Measurements from ENCODE around the gene CCDC6.
"Not testable (repeated sequence)": the region's sequence is repeated elsewhere in the genome, so short reads cannot be mapped to it uniquely, and the experiment has no call there.

The CCDC6 gene

DNA sequence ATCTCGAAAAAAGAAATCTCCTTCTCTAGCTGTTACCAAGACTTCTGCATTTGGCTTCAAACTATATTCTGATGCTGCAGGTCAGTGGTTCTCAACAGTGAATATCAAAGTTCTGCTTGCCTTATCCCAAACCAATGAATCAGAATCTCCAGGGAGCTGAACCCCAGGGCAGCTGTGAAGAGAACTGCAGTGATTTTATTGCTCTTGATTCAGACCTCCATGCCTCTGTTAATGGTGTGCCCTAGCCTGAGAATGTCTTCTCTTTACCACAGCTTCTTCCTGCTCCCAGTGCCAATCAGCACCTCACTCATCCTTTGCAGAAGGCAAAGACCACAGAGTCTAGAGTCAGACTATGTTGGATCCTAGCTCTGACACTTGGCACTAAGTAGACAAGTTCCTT lies 106.9 kb downstream of the CCDC6 start:
- Histone ChIP-seq H3K9me3 (no peaks in the 10 kb centered on the region), H3K4me1 (peaks cover 9% of the 10 kb centered on the region), H3K36me3 (replicated peaks) (peaks cover 32% of the 10 kb centered on the region), H3K4me3 (no peak overlapping the region), H3K27me3 (ENCODE audit: low read depth) (no peaks in the 10 kb centered on the region)
- DNase-seq (ENCODE audit: low spot score in 2 of 2) = no peak
- in situ Hi-C loops (cut with MboI; ENCODE audit: low sequenced_read_pairs) = no loop called here

DNA sequence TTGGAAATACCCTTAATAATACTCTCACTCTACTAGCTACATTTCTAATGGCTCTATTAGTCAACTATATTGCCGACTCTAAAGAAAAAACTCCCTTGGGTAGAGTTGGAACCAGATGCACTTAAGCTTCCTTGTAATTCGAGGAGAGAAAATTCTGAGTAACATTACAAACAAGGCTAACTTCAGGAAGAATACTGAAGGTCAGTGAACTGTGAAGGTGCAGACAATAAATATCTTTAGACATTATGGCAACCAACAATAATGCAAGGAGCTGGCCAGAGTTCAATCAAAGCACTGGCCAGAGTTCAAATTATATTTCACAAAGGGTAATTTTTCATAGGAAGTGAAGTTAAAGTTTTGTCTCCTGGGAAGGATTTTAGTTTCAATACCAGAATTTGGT lies 112.4 kb downstream of the CCDC6 start:
- Histone ChIP-seq H3K4me3 (no peak overlapping the region), H3K36me3 (replicated peaks) (peaks cover 42% of the 10 kb centered on the region), H3K4me1 (no peaks in the 10 kb centered on the region), H3K9me3 (no peaks in the 10 kb centered on the region), H3K27me3 (ENCODE audit: low read depth) (no peaks in the 10 kb centered on the region)
- DNase-seq (ENCODE audit: low spot score in 2 of 2) = no peak
- in situ Hi-C loops (cut with MboI; ENCODE audit: low sequenced_read_pairs) = no loop called here

DNA sequence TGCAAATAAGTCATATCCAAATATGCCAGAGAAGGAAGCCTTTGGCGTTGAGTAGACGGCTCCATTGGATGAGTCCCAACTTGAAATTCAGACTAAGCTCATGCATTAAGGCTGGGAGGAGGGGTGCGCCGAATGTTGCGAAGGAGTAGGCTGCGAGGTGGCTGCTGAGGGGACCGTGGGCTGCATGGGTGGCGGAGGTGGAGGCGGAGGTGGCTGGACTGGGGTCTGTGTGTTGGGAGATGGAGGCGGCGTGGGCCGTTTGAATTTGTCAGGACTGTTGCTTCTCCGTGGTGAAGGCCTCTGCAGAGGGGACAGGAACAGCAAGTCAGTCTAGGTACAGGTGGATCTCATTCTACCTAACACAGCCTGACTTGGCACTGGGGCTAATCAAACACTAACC lies 113.5 kb downstream of the CCDC6 start:
- peaks cover 42% of the 10 kb centered on the region for H3K36me3 ChIP-seq (replicated peaks)
- in situ Hi-C loops (cut with MboI; ENCODE audit: low sequenced_read_pairs) = no loop called here

DNA sequence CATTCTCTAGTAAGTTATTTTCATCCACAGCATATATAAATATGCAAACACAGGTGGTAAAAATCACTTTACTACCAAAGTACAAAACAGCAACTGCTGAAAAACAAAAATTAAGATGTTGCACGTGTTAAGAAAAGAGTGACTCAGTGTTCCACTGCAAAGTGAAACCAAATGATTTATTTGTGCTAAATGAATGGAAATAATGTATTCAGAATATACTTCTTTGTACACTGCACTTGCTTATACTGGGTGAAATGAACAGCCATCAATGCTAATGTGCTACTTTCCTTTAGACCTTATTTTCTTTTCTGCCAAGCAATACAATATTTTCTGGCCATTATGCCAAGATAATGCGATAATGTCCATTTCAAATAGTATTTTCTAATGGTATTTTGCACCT lies 114.8 kb downstream of the CCDC6 start:
- Histone ChIP-seq H3K27me3 (ENCODE audit: low read depth) (no peaks in the 10 kb centered on the region), H3K4me3 (no peak overlapping the region), H3K36me3 (replicated peaks) (peaks cover 40% of the 10 kb centered on the region), H3K4me1 (no peaks in the 10 kb centered on the region), H3K9me3 (no peaks in the 10 kb centered on the region)
- no peak for DNase-seq (ENCODE audit: low spot score in 2 of 2)
- in situ Hi-C loops (cut with MboI; ENCODE audit: low sequenced_read_pairs) = no loop called here

More for the DNA sequence above, 113.5 kb downstream of the CCDC6 start:
- Histone ChIP-seq H3K27me3 (ENCODE audit: low read depth) (no peaks in the 10 kb centered on the region), H3K9me3 (no peaks in the 10 kb centered on the region), H3K4me3 (no peak overlapping the region), H3K4me1 (no peaks in the 10 kb centered on the region)
- no peak for DNase-seq (ENCODE audit: low spot score in 2 of 2)

DNA sequence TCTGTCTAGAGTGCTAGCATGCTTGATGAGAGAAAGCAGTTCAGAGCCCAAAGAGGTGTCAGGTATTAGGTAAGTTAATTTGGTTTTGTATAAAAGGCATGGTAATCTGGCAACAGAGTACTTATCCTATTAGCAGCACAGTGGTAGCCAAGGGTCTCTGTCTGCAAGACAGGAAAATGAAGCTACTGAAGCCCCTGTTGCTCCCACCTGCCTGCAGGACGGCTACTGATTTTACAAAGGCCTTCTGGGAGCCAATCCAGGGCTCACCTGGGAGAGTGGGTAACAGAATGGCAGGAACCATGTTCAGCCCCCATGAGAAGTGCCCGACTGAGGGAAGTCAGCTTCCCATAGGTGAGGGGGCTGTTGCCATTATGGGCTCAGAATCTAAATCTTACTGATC lies 116.3 kb downstream of the CCDC6 start:
- H3K9me3 ChIP-seq; H3K4me1 ChIP-seq; H3K27me3 ChIP-seq (ENCODE audit: low read depth); DNase-seq (ENCODE audit: low spot score in 2 of 2); in situ Hi-C loops (cut with MboI; ENCODE audit: low sequenced_read_pairs); H3K4me3 ChIP-seq: not testable (repeated sequence)
- H3K36me3 ChIP-seq (replicated peaks) = peaks cover 29% of the 10 kb centered on the region

DNA sequence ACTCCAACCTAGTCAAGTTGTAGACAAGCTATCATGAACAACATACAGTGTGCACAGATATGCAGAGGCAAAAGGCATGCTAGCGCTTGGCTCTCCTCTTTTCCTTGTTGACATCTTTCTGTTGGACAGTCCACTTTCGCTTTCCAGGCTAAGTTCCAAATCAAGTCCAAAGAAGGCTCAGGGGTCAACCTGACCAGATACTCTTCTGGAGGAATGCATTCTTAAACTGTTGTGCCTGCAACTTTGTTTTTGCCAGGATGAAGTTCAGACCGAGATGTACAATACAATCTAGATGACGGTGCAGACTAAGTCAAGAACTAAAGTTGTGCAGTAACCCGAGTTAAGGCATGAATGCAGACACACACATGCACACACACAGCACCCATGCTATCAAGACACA lies 117.4 kb downstream of the CCDC6 start:
- H3K4me3 ChIP-seq; in situ Hi-C loops (cut with MboI; ENCODE audit: low sequenced_read_pairs); H3K27me3 ChIP-seq (ENCODE audit: low read depth); H3K9me3 ChIP-seq; DNase-seq (ENCODE audit: low spot score in 2 of 2); H3K4me1 ChIP-seq: not testable (repeated sequence)
- peaks cover 22% of the 10 kb centered on the region for H3K36me3 ChIP-seq (replicated peaks)

DNA sequence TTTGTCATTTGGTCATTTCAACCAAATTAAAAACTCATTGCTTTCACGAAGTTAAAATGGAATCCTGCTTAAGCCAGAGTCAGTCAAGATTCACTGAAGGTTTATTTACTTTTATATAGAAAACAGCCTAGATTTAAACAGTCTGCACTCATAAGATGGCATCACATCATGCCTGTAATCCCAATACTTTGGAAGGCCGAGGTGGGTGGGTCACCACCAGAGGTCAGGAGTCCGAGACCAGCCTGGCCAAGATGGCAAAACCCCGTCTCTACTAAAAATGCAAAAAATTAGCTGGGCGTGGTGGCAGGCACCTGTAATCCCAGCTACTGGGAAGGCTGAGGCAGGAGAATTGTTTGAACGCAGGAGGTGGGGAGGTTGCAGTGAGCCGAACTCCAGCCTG lies 119.3 kb downstream of the CCDC6 start:
- DNase-seq (ENCODE audit: low spot score in 2 of 2); in situ Hi-C loops (cut with MboI; ENCODE audit: low sequenced_read_pairs): not testable (repeated sequence)

DNA sequence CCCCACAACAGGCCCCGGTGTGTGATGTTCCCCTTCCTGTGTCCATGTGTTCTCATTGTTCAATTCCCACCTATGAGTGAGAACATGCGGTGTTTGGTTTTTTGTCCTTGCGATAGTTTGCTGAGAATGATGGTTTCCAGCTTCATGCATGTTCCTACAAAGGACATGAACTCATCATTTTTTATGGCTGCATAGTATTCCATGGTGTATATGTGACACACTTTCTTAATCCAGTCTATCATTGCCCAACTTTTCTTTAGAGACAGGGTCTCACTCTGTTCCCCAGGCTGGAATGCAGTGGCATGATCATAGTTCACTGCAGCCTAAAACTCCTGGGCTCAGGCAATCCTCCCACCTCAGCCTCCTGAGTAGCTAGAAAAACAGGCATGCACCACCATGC lies 120.9 kb downstream of the CCDC6 start:
- H3K4me1 ChIP-seq; H3K9me3 ChIP-seq; in situ Hi-C loops (cut with MboI; ENCODE audit: low sequenced_read_pairs); H3K36me3 ChIP-seq (replicated peaks); DNase-seq (ENCODE audit: low spot score in 2 of 2); H3K4me3 ChIP-seq; H3K27me3 ChIP-seq (ENCODE audit: low read depth): not testable (repeated sequence)

More for the DNA sequence above, 119.3 kb downstream of the CCDC6 start:
- H3K4me1 ChIP-seq; H3K27me3 ChIP-seq (ENCODE audit: low read depth); H3K36me3 ChIP-seq (replicated peaks); H3K9me3 ChIP-seq; H3K4me3 ChIP-seq: not testable (repeated sequence)

DNA sequence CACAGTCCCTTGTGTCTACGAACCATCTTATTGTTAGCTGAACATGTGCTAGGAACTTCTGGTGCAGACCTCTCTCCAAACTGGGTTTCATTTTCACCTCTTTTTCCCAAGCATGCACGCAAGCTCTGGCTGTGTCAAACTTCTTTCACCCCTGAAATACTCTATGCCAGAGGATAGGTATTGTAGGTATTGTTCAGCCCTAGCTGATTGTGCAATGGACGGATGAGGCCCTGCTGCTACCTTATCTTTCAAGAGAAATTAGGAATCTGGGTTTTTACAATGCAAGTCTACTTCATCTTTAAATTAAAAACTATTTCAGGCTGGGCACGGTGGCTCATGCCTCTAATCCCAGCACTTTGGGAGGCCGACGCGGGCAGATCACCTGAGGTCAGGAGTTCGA lies 124.8 kb downstream of the CCDC6 start:
- H3K27me3 ChIP-seq (ENCODE audit: low read depth) = no peaks in the 10 kb centered on the region
- no peaks in the 10 kb centered on the region for H3K4me1 ChIP-seq
- H3K36me3 ChIP-seq (replicated peaks) = no peaks in the 10 kb centered on the region
- no peaks in the 10 kb centered on the region for H3K9me3 ChIP-seq
- in situ Hi-C loops (cut with MboI; ENCODE audit: low sequenced_read_pairs) = no loop called here
- H3K4me3 ChIP-seq = no peak overlapping the region
- DNase-seq (ENCODE audit: low spot score in 2 of 2) = no peak

DNA sequence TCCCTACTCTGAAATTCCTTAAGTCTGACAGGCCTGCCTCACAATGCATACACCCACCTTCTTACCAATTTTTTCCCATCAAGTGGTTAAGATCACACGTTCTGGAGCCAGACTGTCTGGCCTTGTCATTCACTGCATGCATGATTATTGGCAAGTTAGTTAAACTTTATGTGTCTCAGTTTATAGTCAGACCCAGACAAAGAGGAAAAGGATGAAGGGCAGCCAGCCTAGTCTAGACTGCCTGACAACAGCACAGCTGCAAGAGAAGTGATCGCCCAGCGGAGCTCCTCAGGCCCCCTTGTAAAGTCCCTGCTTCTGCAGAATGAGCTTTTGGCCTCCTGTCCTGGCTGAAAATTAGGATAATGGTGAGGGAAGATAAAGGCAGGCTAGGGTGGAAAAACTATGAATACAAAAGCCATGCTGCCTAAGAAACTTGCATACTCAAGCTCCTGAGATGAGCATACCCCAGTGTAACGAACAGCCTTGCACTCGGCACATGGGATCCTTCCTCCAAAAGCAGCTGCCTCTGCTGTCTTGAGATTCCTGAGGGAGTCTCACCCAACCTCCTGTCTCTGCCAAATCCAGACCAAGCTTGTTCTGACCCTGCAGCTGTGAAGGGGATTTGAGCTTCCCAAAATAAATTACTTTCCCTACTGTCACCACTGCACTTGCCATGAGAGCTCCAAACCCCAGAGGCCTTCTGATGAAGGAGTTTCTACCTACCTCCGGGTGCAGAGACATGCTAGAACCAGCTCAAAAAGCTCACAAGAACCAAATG lies 126.4 kb downstream of the CCDC6 start:
- in situ Hi-C loops (cut with MboI; ENCODE audit: low sequenced_read_pairs) = no loop called here
- Histone ChIP-seq H3K9me3 (no peaks in the 10 kb centered on the region), H3K4me3 (no peak overlapping the region), H3K4me1 (no peaks in the 10 kb centered on the region), H3K36me3 (replicated peaks) (no peaks in the 10 kb centered on the region), H3K27me3 (ENCODE audit: low read depth) (no peaks in the 10 kb centered on the region)
- DNase-seq (ENCODE audit: low spot score in 2 of 2) = no peak

DNA sequence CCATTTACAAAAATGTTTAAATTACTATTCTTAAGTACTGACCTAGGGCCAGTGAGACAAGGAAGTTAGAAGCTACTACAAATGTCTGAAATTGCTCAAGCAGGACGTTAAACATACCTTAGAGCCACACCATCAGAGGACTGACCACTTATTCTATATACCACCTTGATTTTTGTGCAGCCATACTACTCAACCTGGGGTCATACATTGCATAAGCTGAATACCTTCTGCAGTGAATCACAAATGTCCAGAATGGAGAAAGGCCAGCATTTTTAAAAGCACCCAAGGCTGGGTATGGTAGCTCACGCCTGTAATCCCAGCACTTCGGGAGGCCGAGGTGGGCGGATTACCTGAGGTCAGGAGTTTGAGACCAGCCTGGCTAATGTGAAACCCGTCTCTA lies 131.9 kb downstream of the CCDC6 start:
- in situ Hi-C loops (cut with MboI; ENCODE audit: low sequenced_read_pairs) = no loop called here
- no peak overlapping the region for H3K4me3 ChIP-seq
- no peak for DNase-seq (ENCODE audit: low spot score in 2 of 2)
- no peaks in the 10 kb centered on the region for H3K4me1 ChIP-seq
- H3K9me3 ChIP-seq = no peaks in the 10 kb centered on the region
- H3K27me3 ChIP-seq (ENCODE audit: low read depth) = no peaks in the 10 kb centered on the region
- no peaks in the 10 kb centered on the region for H3K36me3 ChIP-seq (replicated peaks)

DNA sequence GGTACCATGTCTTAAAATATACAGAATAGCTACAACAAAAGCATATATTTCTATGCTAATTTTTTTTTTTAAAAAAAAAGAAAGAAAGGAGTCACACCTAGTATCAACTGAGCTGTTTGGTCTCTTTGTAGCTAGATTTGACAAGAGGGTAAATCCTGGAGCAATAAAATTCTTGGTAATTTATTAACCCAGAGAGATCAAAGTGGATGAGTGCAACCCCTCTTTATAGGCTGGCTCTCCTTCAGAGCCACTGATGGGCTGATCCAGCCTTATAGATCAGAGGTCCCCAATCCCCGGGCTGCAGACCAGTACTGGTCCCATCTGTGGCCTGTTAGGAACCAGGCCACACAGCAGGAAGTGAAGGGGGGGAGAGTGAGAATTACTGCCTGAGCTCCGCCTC lies 133.3 kb downstream of the CCDC6 start:
- no peak for DNase-seq (ENCODE audit: low spot score in 2 of 2)
- no peak overlapping the region for H3K4me3 ChIP-seq
- no peaks in the 10 kb centered on the region for H3K9me3 ChIP-seq
- no peaks in the 10 kb centered on the region for H3K27me3 ChIP-seq (ENCODE audit: low read depth)
- H3K4me1 ChIP-seq = no peaks in the 10 kb centered on the region
- in situ Hi-C loops (cut with MboI; ENCODE audit: low sequenced_read_pairs) = no loop called here
- H3K36me3 ChIP-seq (replicated peaks) = no peaks in the 10 kb centered on the region

DNA sequence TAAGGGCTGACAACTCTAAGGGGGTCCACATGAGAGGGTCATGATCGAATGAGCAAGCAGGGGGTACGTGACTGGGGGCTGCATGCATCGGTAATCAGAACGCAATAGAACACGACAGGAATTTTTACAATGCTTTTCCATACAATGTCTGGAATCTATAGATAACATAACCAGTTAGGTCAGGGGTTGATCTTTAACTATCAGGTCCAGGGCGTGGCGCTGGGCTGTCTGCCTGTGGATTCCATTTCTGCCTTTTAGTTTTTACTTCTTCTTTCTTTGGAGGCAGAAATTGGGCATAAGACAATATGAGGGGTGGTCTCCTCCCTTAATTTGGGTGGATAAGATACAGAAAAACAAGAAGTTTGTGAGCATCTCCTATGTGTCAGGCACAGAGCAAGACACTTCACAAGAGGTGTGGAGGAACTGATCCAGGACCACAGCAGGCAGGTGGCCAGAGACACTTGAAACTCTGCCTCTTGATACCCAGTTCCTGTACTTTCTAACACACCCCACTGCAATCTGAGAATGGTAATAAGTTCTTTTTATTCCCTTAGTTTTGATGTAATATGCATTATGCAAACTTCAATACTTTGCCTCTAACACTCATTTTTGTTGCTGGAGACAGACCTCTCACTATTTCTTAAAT lies 135.1 kb downstream of the CCDC6 start:
- H3K4me3 ChIP-seq = no peak overlapping the region
- in situ Hi-C loops (cut with MboI; ENCODE audit: low sequenced_read_pairs) = no loop called here
- H3K36me3 ChIP-seq (replicated peaks) = no peaks in the 10 kb centered on the region
- H3K27me3 ChIP-seq (ENCODE audit: low read depth) = no peaks in the 10 kb centered on the region
- no peaks in the 10 kb centered on the region for H3K4me1 ChIP-seq
- no peak for DNase-seq (ENCODE audit: low spot score in 2 of 2)
- H3K9me3 ChIP-seq = no peaks in the 10 kb centered on the region

DNA sequence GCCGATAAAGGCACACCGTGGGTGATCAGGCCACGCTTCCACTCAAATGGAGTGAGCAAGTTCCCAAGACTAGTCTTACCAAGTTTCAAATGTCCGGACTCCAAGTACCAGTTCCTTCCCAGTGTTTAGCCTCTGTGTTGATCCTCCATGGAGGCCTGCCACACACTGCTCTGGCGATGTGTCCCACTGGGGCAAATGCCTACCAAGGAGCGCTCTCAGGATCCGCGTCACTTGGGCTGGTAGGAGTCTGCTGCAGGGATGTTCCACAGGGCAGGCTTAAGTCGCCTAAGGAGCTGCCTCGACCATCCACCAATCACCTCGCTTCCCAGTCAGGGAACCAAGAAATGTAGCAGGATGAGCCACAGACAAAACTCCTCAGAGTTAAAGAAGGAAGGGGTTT lies 135.7 kb downstream of the CCDC6 start:
- H3K36me3 ChIP-seq (replicated peaks) = no peaks in the 10 kb centered on the region
- H3K9me3 ChIP-seq = no peaks in the 10 kb centered on the region
- no peaks in the 10 kb centered on the region for H3K4me1 ChIP-seq
- H3K27me3 ChIP-seq (ENCODE audit: low read depth) = no peaks in the 10 kb centered on the region
- no peak for DNase-seq (ENCODE audit: low spot score in 2 of 2)
- in situ Hi-C loops (cut with MboI; ENCODE audit: low sequenced_read_pairs) = no loop called here
- H3K4me3 ChIP-seq = no peak overlapping the region
